GM04504 (cell line): ENCODE results near the gene ADGRD1.

ENCODE experiments used
- DNase-seq: peaks from one replicate; pipeline ENCODE4 v3.0.0-alpha.2; 2012; ENCODE audit warnings: low read depth

The ADGRD1 gene

DNA sequence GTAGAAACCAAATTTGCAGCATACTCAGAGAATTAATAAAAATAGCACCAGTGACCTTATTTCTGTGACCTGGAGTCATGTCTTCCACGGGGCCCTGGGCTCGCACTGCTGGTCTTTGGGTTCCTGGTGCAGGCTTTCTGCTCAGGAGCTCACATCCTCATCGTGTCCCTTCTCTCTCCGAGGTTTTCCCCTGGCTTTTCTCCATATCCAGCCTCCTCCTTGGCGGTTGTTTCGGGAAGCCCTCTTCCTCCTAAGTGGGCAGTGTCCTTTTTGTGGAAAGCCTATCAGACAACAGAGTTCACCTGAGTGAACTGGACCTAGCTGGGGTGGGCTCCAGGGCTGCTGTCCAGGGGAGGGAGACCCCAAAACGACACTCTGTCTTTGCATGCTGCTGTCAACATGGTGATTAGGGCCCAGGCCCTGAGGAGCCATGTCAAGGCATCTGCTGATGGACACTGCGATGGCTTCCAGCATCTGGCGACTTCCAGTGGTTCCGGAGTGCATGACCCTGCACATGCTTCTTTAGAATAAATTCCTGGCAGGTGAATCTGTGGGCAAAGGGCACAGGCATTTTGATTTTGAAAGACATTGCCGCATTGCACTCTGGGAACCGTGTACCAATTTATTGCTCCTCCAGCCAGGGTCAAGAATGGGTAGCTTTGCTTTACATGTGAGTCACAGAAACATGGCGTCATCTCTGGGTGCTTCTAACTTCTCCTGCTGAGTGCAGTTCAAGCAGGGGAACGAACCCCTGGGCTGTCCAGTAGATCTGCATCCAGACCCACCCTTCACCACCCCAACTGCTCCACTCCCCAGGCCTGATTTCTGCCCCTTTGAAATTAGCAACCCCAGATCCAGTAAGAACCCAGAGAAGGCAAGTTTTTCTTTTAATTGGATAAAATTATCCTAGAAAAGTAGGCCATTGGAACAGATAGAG, 136.8 kb downstream of the ADGRD1 start:
- no peak for DNase-seq

DNA sequence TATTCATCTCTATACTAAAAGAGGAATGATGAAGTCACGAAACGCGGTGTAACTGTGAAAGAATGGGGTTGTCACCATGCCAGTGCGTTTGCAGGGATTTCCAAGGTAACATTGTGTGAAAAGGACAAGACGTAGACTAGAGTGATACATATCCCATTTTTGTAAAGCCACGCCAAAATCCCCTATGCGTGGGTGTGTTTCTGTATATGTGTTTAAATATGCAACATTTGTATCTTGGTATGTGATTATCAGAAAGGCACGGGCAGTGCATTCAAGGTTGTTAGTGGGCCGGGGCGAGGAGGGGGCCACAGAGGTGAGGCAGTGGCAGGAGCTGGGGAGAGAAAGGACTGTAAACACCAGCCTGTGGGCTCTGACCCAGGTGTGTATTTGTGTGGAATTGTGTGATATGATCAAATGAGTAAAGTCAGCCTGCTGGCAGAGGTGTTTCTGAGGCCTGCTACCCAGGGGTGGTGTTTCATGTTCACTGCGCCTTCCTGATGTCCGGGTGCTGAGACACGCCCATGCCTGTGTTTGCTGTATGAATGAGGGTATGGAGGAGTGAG, 137.8 kb downstream of the ADGRD1 start:
- no peak for DNase-seq

DNA sequence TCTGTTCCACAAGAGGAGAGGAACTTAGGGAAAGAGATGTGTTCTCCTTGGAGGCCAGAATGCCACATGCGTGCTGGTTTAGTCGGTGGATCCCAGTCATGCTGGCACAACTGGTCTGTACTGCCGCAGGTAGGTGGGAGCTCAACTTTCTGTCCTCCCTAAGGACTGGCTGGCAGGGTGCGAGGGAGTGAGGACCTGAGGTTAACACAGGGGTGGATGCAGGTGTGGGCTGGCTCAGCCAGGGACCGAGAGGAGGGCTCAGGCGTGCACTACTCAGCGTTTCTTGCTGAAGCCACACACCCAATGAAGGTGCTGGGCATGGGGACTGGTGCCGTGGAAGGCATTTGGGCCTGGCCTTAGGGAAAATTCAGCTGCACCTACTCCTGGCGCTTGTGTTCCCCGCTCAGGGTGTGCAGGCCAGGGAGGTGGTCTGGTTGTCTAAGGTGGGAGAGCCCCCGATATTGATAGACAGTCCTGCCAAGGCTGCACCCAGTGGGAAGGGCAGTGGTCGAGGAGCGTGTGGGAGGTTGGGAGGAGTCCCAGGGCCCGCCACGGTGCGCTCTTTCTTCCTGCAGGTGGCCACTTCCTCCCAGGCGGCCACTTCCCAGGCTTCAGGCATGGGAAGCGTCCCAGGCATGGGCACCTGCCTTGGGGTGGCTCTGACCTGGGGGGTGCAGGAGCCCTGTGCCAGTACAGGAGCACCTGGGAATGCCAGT, 138.4 kb downstream of the ADGRD1 start:
- DNase-seq: no peak

DNA sequence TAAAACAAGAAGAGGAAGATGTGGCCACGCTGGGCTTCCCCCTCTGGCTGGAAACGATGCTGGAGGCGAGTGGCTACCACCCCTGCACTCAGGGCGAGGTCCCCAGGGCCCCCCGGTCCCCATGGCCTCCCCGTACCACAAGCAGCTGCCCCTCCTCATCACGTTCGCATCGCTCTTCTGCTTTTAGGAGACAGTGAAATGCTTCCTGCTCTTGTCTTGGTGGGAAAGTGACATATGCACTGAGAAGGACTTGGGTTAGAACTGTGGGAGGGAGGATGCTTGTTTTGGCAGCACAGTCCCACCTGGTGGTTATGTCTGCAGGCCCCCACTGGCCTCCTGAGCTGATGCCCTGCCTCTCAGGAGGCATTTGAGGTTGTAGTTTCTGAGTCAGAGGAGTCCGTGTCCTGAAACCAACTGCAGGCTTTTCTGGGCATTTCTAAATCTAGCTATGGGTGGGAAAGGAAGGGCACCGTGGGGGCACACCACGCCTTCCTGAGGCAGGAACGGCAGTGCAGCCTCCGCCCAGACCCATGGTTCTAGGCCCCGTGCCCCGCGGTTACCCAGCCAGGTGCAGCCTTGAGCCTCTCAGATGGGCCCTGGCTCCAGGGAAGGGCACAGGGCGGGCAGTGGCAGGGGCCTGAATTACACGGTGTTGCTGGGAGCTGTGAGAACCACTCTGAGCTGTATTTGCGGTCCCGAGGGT, 139.3 kb downstream of the ADGRD1 start:
- no peak for DNase-seq

- DNase-seq: no peak
Measured at GRCh38 chr12:131093604-131093955, 139.9 kb downstream of the ADGRD1 start.

- DNase-seq: no peak
Measured at GRCh38 chr12:131093971-131094830, 140.5 kb downstream of the ADGRD1 start.

- DNase-seq: no peak
Measured at GRCh38 chr12:131094831-131095805, 141.4 kb downstream of the ADGRD1 start.

- DNase-seq: no peak
Measured at GRCh38 chr12:131095826-131096680, 142.3 kb downstream of the ADGRD1 start.

DNA sequence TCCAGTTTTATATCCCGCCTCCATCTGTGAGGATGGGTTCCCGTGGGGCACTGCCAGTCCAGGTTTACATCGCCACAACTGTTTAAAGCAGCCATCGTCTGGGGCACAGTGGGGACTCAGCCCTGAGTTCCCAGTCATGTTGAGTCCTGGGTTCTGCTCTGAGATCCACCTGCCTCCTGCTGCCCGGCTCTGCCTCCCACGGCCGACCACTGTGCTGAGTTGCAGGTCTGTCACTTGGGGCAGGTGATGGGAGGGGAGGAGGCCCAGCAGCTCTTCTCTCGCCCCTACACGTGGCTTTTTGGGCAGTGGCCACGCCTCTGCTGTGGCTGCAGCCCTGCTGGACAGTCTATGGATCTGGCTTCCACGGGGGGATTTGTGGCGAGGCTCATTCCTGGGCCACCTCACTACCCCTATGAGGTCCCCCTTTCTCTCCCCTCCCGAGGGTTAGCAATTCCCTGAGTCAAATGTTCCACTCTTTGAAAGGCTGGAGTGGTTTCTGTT, 143.0 kb downstream of the ADGRD1 start:
- DNase-seq: no peak

- DNase-seq: no peak
Measured at GRCh38 chr12:131097202-131098177, 143.8 kb downstream of the ADGRD1 start.

GRCh38 chr12:131098178-131098981, 144.7 kb downstream of the ADGRD1 start:
- no peak for DNase-seq

- DNase-seq: no peak
Measured at GRCh38 chr12:131100031-131100674, 146.4 kb downstream of the ADGRD1 start.

DNA sequence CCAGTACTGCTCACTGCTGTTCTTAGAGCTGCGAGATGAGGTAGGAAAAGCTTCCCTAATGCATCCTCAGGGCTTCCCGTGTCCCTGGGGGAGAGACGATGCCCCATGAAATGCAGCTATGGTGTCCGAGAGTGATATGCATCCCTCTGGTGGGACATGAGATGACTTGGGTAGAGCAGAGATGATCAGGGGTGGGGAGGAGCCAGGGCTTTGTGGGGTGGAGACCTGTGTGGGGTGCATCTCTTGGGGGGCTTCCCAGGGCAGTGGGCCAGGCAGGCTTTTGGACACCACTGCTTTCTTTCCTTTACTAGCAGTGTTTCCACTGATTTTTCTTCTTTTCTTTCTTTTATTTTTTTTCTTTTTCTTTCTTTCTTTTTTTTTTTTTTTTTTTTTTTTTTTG, 147.3 kb downstream of the ADGRD1 start:
- DNase-seq: no peak

GRCh38 chr12:131101703-131102492, 148.2 kb downstream of the ADGRD1 start:
- no peak for DNase-seq

DNA sequence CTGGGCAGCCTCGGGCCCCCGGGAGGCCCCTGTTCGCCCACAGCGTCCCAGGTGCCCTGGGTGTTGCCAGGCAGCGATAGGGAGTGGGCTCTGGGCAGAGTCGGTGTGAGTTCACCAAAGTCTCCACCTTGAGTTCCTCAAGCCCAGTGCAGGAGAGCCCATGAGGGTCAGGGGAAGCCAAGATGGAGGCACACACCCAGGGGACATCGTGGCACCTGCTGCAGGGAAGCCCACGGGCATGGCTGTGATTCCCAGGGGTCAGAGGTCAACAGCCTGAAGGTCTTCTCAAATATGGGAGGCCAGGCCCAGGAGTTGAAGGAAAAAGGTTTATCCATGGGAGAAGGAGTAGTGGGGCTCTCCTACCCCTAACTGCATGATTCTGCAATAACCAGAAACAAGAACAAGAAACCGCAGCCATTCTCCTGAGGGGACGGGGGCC, 148.8 kb downstream of the ADGRD1 start:
- no peak for DNase-seq
